ENCODE data around the gene HOMER2.

DNA sequence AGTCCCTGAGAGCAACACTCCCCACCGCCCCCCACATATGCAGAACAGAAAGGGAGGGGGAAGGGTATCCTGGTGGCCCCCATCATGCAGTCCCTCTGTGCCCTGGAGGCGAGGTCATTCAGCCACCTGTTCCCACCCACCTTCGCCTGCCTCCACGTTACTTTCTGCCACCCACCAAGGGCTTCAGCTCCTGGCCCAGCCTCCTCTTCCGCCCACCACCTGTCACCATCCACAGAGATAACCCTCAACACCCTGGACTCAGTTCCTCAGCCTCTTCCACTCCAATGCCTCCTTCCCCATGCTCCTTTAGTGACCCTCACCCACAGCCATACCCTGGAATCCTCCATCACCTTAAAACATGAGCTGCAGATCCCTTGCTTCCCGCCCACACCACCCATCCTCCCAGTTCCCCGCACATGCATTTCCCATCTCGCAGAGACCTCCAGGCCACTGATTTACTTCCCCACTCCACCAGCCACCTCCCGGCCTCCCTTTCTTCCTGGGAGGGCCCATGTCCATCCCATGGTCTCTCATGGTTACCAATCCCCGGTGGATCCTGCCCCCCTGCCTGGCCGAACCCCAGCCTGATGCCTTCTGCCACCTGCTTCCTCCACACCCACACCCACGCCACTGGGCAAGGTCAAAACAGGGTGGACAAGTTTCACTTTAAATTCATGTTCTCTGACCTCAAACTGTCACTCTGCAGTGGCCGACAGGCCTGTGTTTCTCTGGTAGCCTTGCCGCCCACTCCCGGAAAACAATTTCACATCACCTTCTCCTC is 18.2 kb downstream of the HOMER2 start:
- TF ChIP-seq, protein P1, sequence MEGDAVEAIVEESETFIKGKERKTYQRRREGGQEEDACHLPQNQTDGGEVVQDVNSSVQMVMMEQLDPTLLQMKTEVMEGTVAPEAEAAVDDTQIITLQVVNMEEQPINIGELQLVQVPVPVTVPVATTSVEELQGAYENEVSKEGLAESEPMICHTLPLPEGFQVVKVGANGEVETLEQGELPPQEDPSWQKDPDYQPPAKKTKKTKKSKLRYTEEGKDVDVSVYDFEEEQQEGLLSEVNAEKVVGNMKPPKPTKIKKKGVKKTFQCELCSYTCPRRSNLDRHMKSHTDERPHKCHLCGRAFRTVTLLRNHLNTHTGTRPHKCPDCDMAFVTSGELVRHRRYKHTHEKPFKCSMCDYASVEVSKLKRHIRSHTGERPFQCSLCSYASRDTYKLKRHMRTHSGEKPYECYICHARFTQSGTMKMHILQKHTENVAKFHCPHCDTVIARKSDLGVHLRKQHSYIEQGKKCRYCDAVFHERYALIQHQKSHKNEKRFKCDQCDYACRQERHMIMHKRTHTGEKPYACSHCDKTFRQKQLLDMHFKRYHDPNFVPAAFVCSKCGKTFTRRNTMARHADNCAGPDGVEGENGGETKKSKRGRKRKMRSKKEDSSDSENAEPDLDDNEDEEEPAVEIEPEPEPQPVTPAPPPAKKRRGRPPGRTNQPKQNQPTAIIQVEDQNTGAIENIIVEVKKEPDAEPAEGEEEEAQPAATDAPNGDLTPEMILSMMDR (IDR thresholded peaks at IDR 0.05) = no peak
- TF ChIP-seq POLR2AphosphoS5 (IDR thresholded peaks at IDR 0.05) (no peak), EP300 (IDR thresholded peaks at IDR 0.05) (no peak), POLR2A (IDR thresholded peaks at IDR 0.05) (no peak)

All from suprapubic skin (tissue), 4 donors.